Choroid plexus epithelial cell (primary cell): ENCODE measurements around the gene KRTAP20-3.

Experiments used
- DNase-seq: peaks from one replicate; pipeline ENCODE4 v3.0.0-alpha.2; 2010; ENCODE audit warnings: low read depth
- H3K4me3 ChIP-seq: 2 replicates; pipeline ENCODE4 v1.5.1; 2011; ENCODE audit warnings: low read depth, mild to moderate bottlenecking, control low read depth, low read length, moderate library complexity
- CTCF ChIP-seq: conservative IDR thresholded peaks from 2 replicates; pipeline ENCODE4 v1.5.1; 2011; ENCODE audit warnings: low read depth, mild to moderate bottlenecking, control low read depth, inconsistent platforms, low read length, moderate library complexity

The KRTAP20-3 gene

GRCh38 chr21:30634906-30635305 is 7.8 kb upstream of the KRTAP20-3 start, which contains the start of gene KRTAP20-2:
Gene KRTAP20-2 (plus strand): TSS chr21:30635206. CDS start chr21:30635264, 58 bp downstream.
- DNase-seq, result no peak
- TF ChIP-seq CTCF, result no peak
- H3K4me3 ChIP-seq, result no peak within 1 kb of the TSS

GRCh38 chr21:30638686-30639085 is 4.0 kb upstream of the KRTAP20-3 start:
- no peak for TF ChIP-seq CTCF
- H3K4me3 ChIP-seq, result no peak overlapping the region
- no peak for DNase-seq

- H3K4me3 ChIP-seq, result no peak overlapping the region
- no peak for DNase-seq
- TF ChIP-seq CTCF, result no peak
Measured at GRCh38 chr21:30646904-30647414, 4.3 kb downstream of the KRTAP20-3 start.

- H3K4me3 ChIP-seq, result no peak overlapping the region
- no peak for DNase-seq
- TF ChIP-seq CTCF, result no peak
Measured at GRCh38 chr21:30652891-30653290, 10.2 kb downstream of the KRTAP20-3 start.

- H3K4me3 ChIP-seq, result no peak overlapping the region
- DNase-seq, result no peak
- TF ChIP-seq CTCF, result no peak
Measured at GRCh38 chr21:30668776-30669175, 26.1 kb downstream of the KRTAP20-3 start.

- TF ChIP-seq CTCF, result no peak
- H3K4me3 ChIP-seq, result no peak overlapping the region
- DNase-seq, result no peak
Measured at GRCh38 chr21:30672985-30673650, 30.5 kb downstream of the KRTAP20-3 start.

- TF ChIP-seq CTCF, result no peak
- DNase-seq, result no peak
- H3K4me3 ChIP-seq, result no peak overlapping the region
Measured at GRCh38 chr21:30674312-30674711, 31.6 kb downstream of the KRTAP20-3 start.
